Caco-2 (cell line): Measurements from ENCODE around the gene TMEM222. TPM values are rescaled to one million over a fixed set of nuclear protein-coding genes. Genes with fewer than 3 reads are reported as not detected.

ENCODE experiments used
- total RNA-seq: library from RNA; stranded (reverse); gene quantifications from 2 replicates; pipeline ENCODE4 v1.2.3, GENCODE V29; 2022

TMEM222 gene
- total RNA-seq, 1 experiment from 2014 or later = 32.3 TPM

Other genes starting within 250 kb of the TMEM222 start
- gene SLC9A1, start 167.0 kb upstream of the TMEM222 start, total RNA-seq = 28.9 and 31.0 TPM in 2 replicates
- 15.1 and 17.2 TPM in 2 replicates for gene WDTC1, start 87.5 kb upstream of the TMEM222 start, total RNA-seq
- 11.0 and 11.2 TPM in 2 replicates for gene SYTL1, start 19.9 kb downstream of the TMEM222 start, total RNA-seq
- 8.8 and 11.7 TPM in 2 replicates for gene MAP3K6, start 44.8 kb downstream of the TMEM222 start, total RNA-seq
- gene FCN3, start 52.7 kb downstream of the TMEM222 start, total RNA-seq = not detected in 2 replicates
- gene CD164L2, start 61.2 kb downstream of the TMEM222 start, total RNA-seq = 0.21 TPM in 1 of 2 replicates, not detected in the other
- gene GPR3, start 70.5 kb downstream of the TMEM222 start, total RNA-seq = 0.91 and 1.2 TPM in 2 replicates
- 59.2 and 68.6 TPM in 2 replicates for gene WASF2, start 168.0 kb downstream of the TMEM222 start, total RNA-seq